Muscle layer of duodenum (tissue), 2 donors: ENCODE measurements around the gene HNRNPC.
"Not testable (repeated sequence)": the region's sequence is repeated elsewhere in the genome, so short reads cannot be mapped to it uniquely, and the experiment has no call there.

Source experiments
- H3K27ac ChIP-seq: one replicate; pipeline ENCODE4 v1.7.0; 2013; ENCODE audit warnings: mild to moderate bottlenecking, low read length
- H3K27me3 ChIP-seq: one replicate; pipeline ENCODE4 v1.7.0; 2013; ENCODE audit warnings: low read depth, mild to moderate bottlenecking, control low read depth, low read length
- H3K36me3 ChIP-seq, 2 donors: one replicate each; pipeline ENCODE4 v1.7.0; 2013; ENCODE audit warnings: low read length in 2 of 2, control low read depth in 1 of 2, mild to moderate bottlenecking in 1 of 2; ENCODE audit not compliant: insufficient read depth in 2 of 2, control insufficient read depth in 1 of 2
- H3K4me1 ChIP-seq, 2 donors: one replicate each; pipeline ENCODE4 v1.7.0; 2013; ENCODE audit warnings: low read length in 2 of 2, mild to moderate bottlenecking in 2 of 2, control low read depth in 1 of 2, moderate library complexity in 1 of 2; ENCODE audit not compliant: insufficient read depth in 2 of 2, control insufficient read depth in 1 of 2
- H3K4me3 ChIP-seq, 2 donors: one replicate each; pipeline ENCODE4 v1.7.0; 2013; ENCODE audit warnings: low read length in 2 of 2, low read depth in 1 of 2, mild to moderate bottlenecking in 1 of 2
- H3K9me3 ChIP-seq, 2 donors: one replicate each; pipeline ENCODE4 v1.7.0; 2013; ENCODE audit warnings: low read length in 2 of 2, control low read depth in 1 of 2, mild to moderate bottlenecking in 1 of 2; ENCODE audit not compliant: control insufficient read depth in 1 of 2
- donor health status: healthy.

Gene HNRNPC

GRCh38 chr14:21269252-21270046 lies at the start of gene HNRNPC:
Gene HNRNPC, minus strand, starts transcription at chr14:21269442. Its CDS starts 35,249 bp downstream, at chr14:21234193.
- no peaks in the 10 kb centered on the region for H3K27me3 ChIP-seq
- peak within 1 kb of the TSS; percentile 99 for H3K27ac ChIP-seq
- peaks cover 11 to 35% of the 10 kb centered on the region in 2 donors for H3K4me1 ChIP-seq
- peak within 1 kb of the TSS; percentile 95 to 98 for H3K4me3 ChIP-seq
- no peaks in the 10 kb centered on the region for H3K9me3 ChIP-seq
- peaks cover 9 to 20% of the 10 kb centered on the region in 2 donors for H3K36me3 ChIP-seq

GRCh38 chr14:21317398-21317797 lies 48.2 kb upstream of the HNRNPC start:
- H3K36me3 ChIP-seq: no peaks in the 10 kb centered on the region
- H3K27ac ChIP-seq: no peak overlapping the region

GRCh38 chr14:21313512-21313911 lies 44.3 kb upstream of the HNRNPC start:
- no peak overlapping the region for H3K27ac ChIP-seq
- H3K36me3 ChIP-seq: no peaks in the 10 kb centered on the region
- no peak overlapping the region for H3K4me3 ChIP-seq
- H3K4me1 ChIP-seq: peaks cover 0 to under 1% of the 10 kb centered on the region in 2 donors
- no peaks in the 10 kb centered on the region for H3K27me3 ChIP-seq
- H3K9me3 ChIP-seq: no peaks in the 10 kb centered on the region

More at GRCh38 chr14:21317398-21317797, 48.2 kb upstream of the HNRNPC start:
- Histone ChIP-seq H3K9me3 (no peaks in the 10 kb centered on the region), H3K27me3 (no peaks in the 10 kb centered on the region), H3K4me3 (no peak overlapping the region), H3K4me1 (peaks cover 0 to 3% of the 10 kb centered on the region in 2 donors)

- H3K4me3 ChIP-seq: no peak overlapping the region
- H3K9me3 ChIP-seq: no peaks in the 10 kb centered on the region
- H3K4me1 ChIP-seq: peaks cover 4 to 6% of the 10 kb centered on the region in 2 donors
- H3K36me3 ChIP-seq: no peaks in the 10 kb centered on the region
- H3K27ac ChIP-seq: no peak overlapping the region
- no peaks in the 10 kb centered on the region for H3K27me3 ChIP-seq
Measured at GRCh38 chr14:21311614-21312013, 42.4 kb upstream of the HNRNPC start.

- Histone ChIP-seq H3K9me3 (no peaks in the 10 kb centered on the region), H3K36me3 (no peaks in the 10 kb centered on the region), H3K4me3 (no peak overlapping the region), H3K4me1 (peaks cover 4 to 6% of the 10 kb centered on the region in 2 donors), H3K27ac (no peak overlapping the region), H3K27me3 (no peaks in the 10 kb centered on the region)
Measured at GRCh38 chr14:21309956-21310355, 40.7 kb upstream of the HNRNPC start.

- Histone ChIP-seq H3K9me3 (no peaks in the 10 kb centered on the region), H3K4me3 (peak overlapping the region; percentile 21 to 66), H3K27ac (peak overlapping the region; percentile 58), H3K4me1 (peaks cover 4 to 6% of the 10 kb centered on the region in 2 donors), H3K36me3 (no peaks in the 10 kb centered on the region), H3K27me3 (no peaks in the 10 kb centered on the region)
Measured at GRCh38 chr14:21309238-21309636, 40.0 kb upstream of the HNRNPC start.

- H3K27me3 ChIP-seq: no peaks in the 10 kb centered on the region
- peaks cover 4 to 6% of the 10 kb centered on the region in 2 donors for H3K4me1 ChIP-seq
- H3K4me3 ChIP-seq: peak overlapping the region; percentile 21 to 66
- peak overlapping the region; percentile 58 for H3K27ac ChIP-seq
- no peaks in the 10 kb centered on the region for H3K9me3 ChIP-seq
- no peaks in the 10 kb centered on the region for H3K36me3 ChIP-seq
Measured at GRCh38 chr14:21308479-21309237, 39.4 kb upstream of the HNRNPC start.

GRCh38 chr14:21308132-21308478 lies 38.9 kb upstream of the HNRNPC start:
- peak overlapping the region; percentile 58 for H3K27ac ChIP-seq

GRCh38 chr14:21307637-21308036 lies 38.4 kb upstream of the HNRNPC start:
- no peaks in the 10 kb centered on the region for H3K9me3 ChIP-seq
- no peaks in the 10 kb centered on the region for H3K36me3 ChIP-seq
- peaks cover 4 to 6% of the 10 kb centered on the region in 2 donors for H3K4me1 ChIP-seq
- H3K27me3 ChIP-seq: no peaks in the 10 kb centered on the region
- H3K4me3 ChIP-seq: no peak overlapping the region
- H3K27ac ChIP-seq: peak overlapping the region; percentile 58

More at GRCh38 chr14:21308132-21308478, 38.9 kb upstream of the HNRNPC start:
- Histone ChIP-seq H3K4me1 (peaks cover 4 to 6% of the 10 kb centered on the region in 2 donors), H3K4me3 (peak overlapping the region; percentile 21 to 66), H3K27me3 (no peaks in the 10 kb centered on the region), H3K9me3 (no peaks in the 10 kb centered on the region), H3K36me3 (no peaks in the 10 kb centered on the region)

- not testable (repeated sequence) for H3K9me3 ChIP-seq, H3K27me3 ChIP-seq, H3K27ac ChIP-seq, H3K4me3 ChIP-seq, H3K36me3 ChIP-seq, H3K4me1 ChIP-seq
Measured at GRCh38 chr14:21302836-21303140, 33.5 kb upstream of the HNRNPC start.

GRCh38 chr14:21302013-21302835 lies 33.0 kb upstream of the HNRNPC start:
- Histone ChIP-seq H3K4me3 (no peak overlapping the region), H3K27ac (no peak overlapping the region), H3K36me3 (no peaks in the 10 kb centered on the region), H3K9me3 (no peaks in the 10 kb centered on the region), H3K27me3 (no peaks in the 10 kb centered on the region), H3K4me1 (no peaks in the 10 kb centered on the region)
